Measurements from ENCODE around the gene SCUBE3.

SCUBE3 gene

DNA sequence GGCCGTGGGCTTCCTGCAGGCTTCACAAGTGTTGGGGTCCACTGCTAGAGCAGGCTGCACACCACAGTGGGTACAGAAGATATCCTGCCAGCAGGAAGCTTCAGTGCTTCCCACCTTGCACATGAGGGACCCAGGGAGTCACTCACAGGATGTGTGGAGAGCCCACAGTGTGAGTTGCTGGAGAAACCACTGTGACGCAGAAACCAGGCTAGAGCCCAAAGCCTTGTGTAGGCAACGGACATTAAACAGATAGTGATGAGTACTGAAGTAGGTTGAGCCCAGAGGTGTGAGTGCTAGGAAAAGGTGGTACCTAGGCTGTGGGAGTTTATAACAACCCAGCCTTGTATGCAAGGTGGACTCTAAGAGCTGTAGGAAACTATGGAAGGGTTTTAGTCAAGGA, 65.0 kb downstream of the SCUBE3 start (continued):
- no peak for TF ChIP-seq POU6F1 (CRISPR knock-in tag; IDR thresholded peaks at IDR 0.05; ENCODE audit: borderline replicate concordance, low read depth)
- no peak for TF ChIP-seq PPARA (CRISPR knock-in tag; IDR thresholded peaks at IDR 0.05; ENCODE audit: borderline replicate concordance)
- no peak for TF ChIP-seq TSHZ2 (CRISPR knock-in tag; IDR thresholded peaks at IDR 0.05)
- TF ChIP-seq ZNF565 (CRISPR knock-in tag; conservative IDR thresholded peaks at IDR 0.05; ENCODE audit: low read depth): no peak
- TF ChIP-seq TOX (CRISPR knock-in tag; IDR thresholded peaks at IDR 0.05; ENCODE audit: borderline replicate concordance): no peak

GRCh38 chr6:35280903-35281302, 67.1 kb downstream of the SCUBE3 start:
- ATAC-seq: no peak
- no peak for TF ChIP-seq ZC3H10 (CRISPR knock-in tag; IDR thresholded peaks at IDR 0.05)
- no peak for TF ChIP-seq OSR1 (CRISPR knock-in tag; IDR thresholded peaks at IDR 0.05)
- no peak for TF ChIP-seq RARB (CRISPR knock-in tag; IDR thresholded peaks at IDR 0.05)
- no peak for TF ChIP-seq ZFP3 (CRISPR knock-in tag; IDR thresholded peaks at IDR 0.05)
- TF ChIP-seq ZNF70 (CRISPR knock-in tag; IDR thresholded peaks at IDR 0.05): no peak
- no peak for TF ChIP-seq TSHZ2 (CRISPR knock-in tag; IDR thresholded peaks at IDR 0.05)
- no peak for TF ChIP-seq ZNF565 (CRISPR knock-in tag; conservative IDR thresholded peaks at IDR 0.05; ENCODE audit: low read depth)
- TF ChIP-seq BACH2 (CRISPR knock-in tag; IDR thresholded peaks at IDR 0.05; ENCODE audit: borderline replicate concordance): no peak
- TF ChIP-seq, protein P1, sequence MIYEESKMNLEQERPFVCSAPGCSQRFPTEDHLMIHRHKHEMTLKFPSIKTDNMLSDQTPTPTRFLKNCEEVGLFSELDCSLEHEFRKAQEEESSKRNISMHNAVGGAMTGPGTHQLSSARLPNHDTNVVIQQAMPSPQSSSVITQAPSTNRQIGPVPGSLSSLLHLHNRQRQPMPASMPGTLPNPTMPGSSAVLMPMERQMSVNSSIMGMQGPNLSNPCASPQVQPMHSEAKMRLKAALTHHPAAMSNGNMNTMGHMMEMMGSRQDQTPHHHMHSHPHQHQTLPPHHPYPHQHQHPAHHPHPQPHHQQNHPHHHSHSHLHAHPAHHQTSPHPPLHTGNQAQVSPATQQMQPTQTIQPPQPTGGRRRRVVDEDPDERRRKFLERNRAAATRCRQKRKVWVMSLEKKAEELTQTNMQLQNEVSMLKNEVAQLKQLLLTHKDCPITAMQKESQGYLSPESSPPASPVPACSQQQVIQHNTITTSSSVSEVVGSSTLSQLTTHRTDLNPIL (CRISPR knock-in tag; IDR thresholded peaks at IDR 0.05; ENCODE audit: low read depth): no peak
- no peak for TF ChIP-seq ISL1 (CRISPR knock-in tag; IDR thresholded peaks at IDR 0.05)
- no peak for TF ChIP-seq PATZ1 (CRISPR knock-in tag; IDR thresholded peaks at IDR 0.05; ENCODE audit: borderline replicate concordance)
- no peak for TF ChIP-seq PPARA (CRISPR knock-in tag; IDR thresholded peaks at IDR 0.05; ENCODE audit: borderline replicate concordance)
- TF ChIP-seq ARNTL (CRISPR knock-in tag; IDR thresholded peaks at IDR 0.05; ENCODE audit: borderline replicate concordance, low read depth): no peak
- TF ChIP-seq ZFP30 (CRISPR knock-in tag; IDR thresholded peaks at IDR 0.05): no peak
- TF ChIP-seq SNAI2 (CRISPR knock-in tag; IDR thresholded peaks at IDR 0.05): no peak
- TF ChIP-seq TOX (CRISPR knock-in tag; IDR thresholded peaks at IDR 0.05; ENCODE audit: borderline replicate concordance): no peak
- no peak for TF ChIP-seq CSRNP3 (CRISPR knock-in tag; IDR thresholded peaks at IDR 0.05)

All from SK-N-SH treated with all-trans-retinoic acid at 6 μM for 48 hours (cell line).